Activated T-helper 1 cell treated with anti-CD3 and anti-CD28 coated beads, Interleukin-2, amount 50 U/mL, for 16 hours (primary cell): ENCODE measurements around the gene SLCO2A1.

Experiments used
- DNase-seq, 2 donors: peaks; one replicate each; pipeline ENCODE4 v3.0.0-alpha.2; 2020; ENCODE audit warnings: low read depth in 1 of 2, low spot score in 1 of 2

The SLCO2A1 gene

GRCh38 chr3:134034005-134034785 lies 4.5 kb upstream of the SLCO2A1 start:
- DNase-seq, result no peak

GRCh38 chr3:134033315-134033996 lies 3.7 kb upstream of the SLCO2A1 start:
- no peak for DNase-seq

- no peak for DNase-seq
Observed at GRCh38 chr3:134031348-134031915, 1.7 kb upstream of the SLCO2A1 start.

- no peak for DNase-seq
Observed at GRCh38 chr3:134030379-134031347, 938 bp upstream of the SLCO2A1 start.

GRCh38 chr3:134029256-134029733 lies 430 bp downstream of the SLCO2A1 start:
- no peak for DNase-seq

- no peak for DNase-seq
Observed at GRCh38 chr3:134028486-134029255, 1.1 kb downstream of the SLCO2A1 start.

- DNase-seq, result no peak
Observed at GRCh38 chr3:134027631-134028030, 2.1 kb downstream of the SLCO2A1 start.

GRCh38 chr3:134020135-134020680 lies 9.5 kb downstream of the SLCO2A1 start:
- DNase-seq, result no peak

GRCh38 chr3:134018850-134019249 lies 10.9 kb downstream of the SLCO2A1 start:
- DNase-seq, result no peak

- no peak for DNase-seq
Observed at GRCh38 chr3:134018406-134018805, 11.3 kb downstream of the SLCO2A1 start.

- no peak for DNase-seq
Observed at GRCh38 chr3:134017490-134017889, 12.2 kb downstream of the SLCO2A1 start.

- no peak for DNase-seq
Observed at GRCh38 chr3:134014270-134014669, 15.5 kb downstream of the SLCO2A1 start.

- no peak for DNase-seq
Observed at GRCh38 chr3:134013280-134013679, 16.4 kb downstream of the SLCO2A1 start.

- no peak for DNase-seq
Observed at GRCh38 chr3:134009345-134010000, 20.3 kb downstream of the SLCO2A1 start.

- DNase-seq, result no peak
Observed at GRCh38 chr3:134008630-134009156, 21.0 kb downstream of the SLCO2A1 start.

GRCh38 chr3:134007819-134008218 lies 21.9 kb downstream of the SLCO2A1 start:
- no peak for DNase-seq

GRCh38 chr3:134004841-134005240 lies 24.9 kb downstream of the SLCO2A1 start:
- no peak for DNase-seq

GRCh38 chr3:134003066-134003465 lies 26.7 kb downstream of the SLCO2A1 start:
- DNase-seq, result no peak

GRCh38 chr3:134002306-134002705 lies 27.4 kb downstream of the SLCO2A1 start:
- no peak for DNase-seq
